Thymus (tissue), 11 donors: ENCODE measurements around the gene ARPC4. TPM values are rescaled to one million over a fixed set of nuclear protein-coding genes. Genes with fewer than 3 reads are reported as not detected.

Source experiments
- DNase-seq, 9 donors: peaks; one replicate each; pipeline ENCODE4 v3.0.0-alpha.2; 2013; ENCODE audit warnings: low spot score in 9 of 9, low read depth in 6 of 9, missing footprints in 1 of 9
- H3K27ac ChIP-seq, 2 donors: one replicate each; pipeline ENCODE4 v1.5.1; 2013; ENCODE audit warnings: control low read depth in 1 of 2, low read depth in 1 of 2, low read length in 1 of 2, mild to moderate bottlenecking in 1 of 2, moderate library complexity in 1 of 2
- H3K27me3 ChIP-seq, 2 donors: one replicate each; pipeline ENCODE4 v1.5.1; 2013; ENCODE audit warnings: low read length in 1 of 2; ENCODE audit not compliant: control insufficient read depth in 2 of 2, insufficient read depth in 1 of 2
- H3K36me3 ChIP-seq, 2 donors: one replicate each; pipeline ENCODE4 v1.5.1; 2013; ENCODE audit warnings: low read length in 1 of 2, mild to moderate bottlenecking in 1 of 2, moderate library complexity in 1 of 2; ENCODE audit not compliant: control insufficient read depth in 2 of 2, insufficient read depth in 2 of 2
- H3K4me1 ChIP-seq, 2 donors: one replicate each; pipeline ENCODE4 v1.5.1; 2013; ENCODE audit warnings: low read length in 2 of 2; ENCODE audit not compliant: control insufficient read depth in 2 of 2, insufficient read depth in 2 of 2
- H3K4me3 ChIP-seq, 2 donors: one replicate each; pipeline ENCODE4 v1.5.1; 2013; ENCODE audit warnings: low read length in 2 of 2, control low read depth in 1 of 2, mild to moderate bottlenecking in 1 of 2
- H3K9me3 ChIP-seq, 2 donors: one replicate each; pipeline ENCODE4 v1.5.1; 2013; ENCODE audit warnings: low read length in 1 of 2, mild to moderate bottlenecking in 1 of 2; ENCODE audit not compliant: control insufficient read depth in 2 of 2, insufficient read depth in 1 of 2
- WGBS: extraction: QIAGEN DNeasy Blood & Tissue Kit; methylation state at CpG from one replicate; pipeline ENCODE4 v1.1.7; 2013; 5-methylcytosine and 5-hydroxymethylcytosine counted together
- polyA plus RNA-seq: library from polyadenylated mRNA; stranded (reverse); fragments of 200-250 nt; gene quantifications from one replicate; pipeline ENCODE4 v1.2.3, GENCODE V29; 2013
- total RNA-seq: library from RNA; stranded (reverse); fragments of 120-200 nt; gene quantifications from one replicate; pipeline ENCODE4 v1.2.4, GENCODE V29; 2013
- donor health status: healthy.

Gene ARPC4
- total and polyA plus RNA-seq, 2 donors, result 106 to 187 TPM

- no peaks in the 10 kb centered on the region for H3K9me3 ChIP-seq
- no peaks in the 10 kb centered on the region for H3K4me1 ChIP-seq
- H3K36me3 ChIP-seq, result peaks cover 50 to 54% of the 10 kb centered on the region in 2 donors
- no peak for DNase-seq
- H3K27me3 ChIP-seq, result no peaks in the 10 kb centered on the region
- H3K27ac ChIP-seq, result no peak overlapping the region
- WGBS, result 97% methylated on average over 3 of the region's 3 CpGs
- H3K4me3 ChIP-seq, result no peak overlapping the region
Observed at GRCh38 chr3:9831253-9831652, 38.4 kb downstream of the ARPC4 start.

GRCh38 chr3:9833078-9833477 is 40.2 kb downstream of the ARPC4 start:
- 98% methylated on average over 9 of the region's 9 CpGs for WGBS
- H3K27me3 ChIP-seq, result no peaks in the 10 kb centered on the region
- no peak for DNase-seq
- peaks cover 0 to 4% of the 10 kb centered on the region in 2 donors for H3K4me1 ChIP-seq
- H3K4me3 ChIP-seq, result no peak overlapping the region
- H3K27ac ChIP-seq, result no peak overlapping the region
- no peaks in the 10 kb centered on the region for H3K9me3 ChIP-seq
- H3K36me3 ChIP-seq, result peaks cover 46 to 54% of the 10 kb centered on the region in 2 donors

DNA sequence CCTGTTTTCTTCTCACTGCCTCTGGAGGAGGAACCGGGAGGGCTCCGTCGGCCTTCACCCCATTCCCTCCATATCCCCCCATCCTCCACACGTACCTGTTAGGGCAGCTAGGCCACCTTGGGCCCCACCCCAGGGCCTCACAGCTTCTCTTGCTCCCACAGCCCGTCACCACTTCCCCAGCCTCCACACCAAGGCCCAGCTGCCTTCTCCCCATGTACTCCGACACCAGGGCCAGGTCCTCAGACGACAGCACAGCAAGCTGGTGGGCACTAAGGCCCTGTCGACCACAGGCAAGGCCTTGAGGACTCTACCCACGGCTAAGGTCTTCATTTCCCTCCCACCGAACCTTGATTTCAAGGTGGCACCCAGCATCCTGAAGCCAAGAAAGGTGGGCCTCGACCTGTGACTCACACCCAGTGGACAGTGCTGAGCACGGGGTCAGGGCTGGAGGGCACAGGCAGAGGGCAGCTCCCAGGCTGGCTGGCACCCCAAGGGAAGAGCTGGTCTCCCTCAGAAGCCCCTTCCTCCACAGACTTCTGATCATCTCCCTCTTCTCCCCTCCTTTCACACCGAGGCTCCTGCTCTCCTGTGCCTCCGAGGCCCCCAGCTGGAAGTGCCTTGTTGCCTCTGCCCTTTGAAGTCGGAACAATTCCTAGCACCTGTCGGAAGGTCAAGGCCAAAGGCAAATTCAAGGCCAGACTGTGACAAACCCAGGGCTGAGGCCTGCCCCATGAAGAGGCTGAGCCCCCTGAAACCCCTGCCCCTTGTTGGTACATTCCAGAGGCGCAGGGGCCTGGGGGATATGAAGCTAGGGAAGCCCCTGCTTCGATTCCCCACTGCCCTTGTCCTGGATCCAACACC is 41.9 kb downstream of the ARPC4 start:
- no peaks in the 10 kb centered on the region for H3K9me3 ChIP-seq
- 97% methylated on average over 18 of the region's 18 CpGs for WGBS
- peaks cover 45 to 53% of the 10 kb centered on the region in 2 donors for H3K36me3 ChIP-seq
- H3K4me3 ChIP-seq, result no peak overlapping the region
- H3K27me3 ChIP-seq, result no peaks in the 10 kb centered on the region
- no peak for DNase-seq
- peaks cover 0 to 12% of the 10 kb centered on the region in 2 donors for H3K4me1 ChIP-seq
- H3K27ac ChIP-seq, result no peak overlapping the region

DNA sequence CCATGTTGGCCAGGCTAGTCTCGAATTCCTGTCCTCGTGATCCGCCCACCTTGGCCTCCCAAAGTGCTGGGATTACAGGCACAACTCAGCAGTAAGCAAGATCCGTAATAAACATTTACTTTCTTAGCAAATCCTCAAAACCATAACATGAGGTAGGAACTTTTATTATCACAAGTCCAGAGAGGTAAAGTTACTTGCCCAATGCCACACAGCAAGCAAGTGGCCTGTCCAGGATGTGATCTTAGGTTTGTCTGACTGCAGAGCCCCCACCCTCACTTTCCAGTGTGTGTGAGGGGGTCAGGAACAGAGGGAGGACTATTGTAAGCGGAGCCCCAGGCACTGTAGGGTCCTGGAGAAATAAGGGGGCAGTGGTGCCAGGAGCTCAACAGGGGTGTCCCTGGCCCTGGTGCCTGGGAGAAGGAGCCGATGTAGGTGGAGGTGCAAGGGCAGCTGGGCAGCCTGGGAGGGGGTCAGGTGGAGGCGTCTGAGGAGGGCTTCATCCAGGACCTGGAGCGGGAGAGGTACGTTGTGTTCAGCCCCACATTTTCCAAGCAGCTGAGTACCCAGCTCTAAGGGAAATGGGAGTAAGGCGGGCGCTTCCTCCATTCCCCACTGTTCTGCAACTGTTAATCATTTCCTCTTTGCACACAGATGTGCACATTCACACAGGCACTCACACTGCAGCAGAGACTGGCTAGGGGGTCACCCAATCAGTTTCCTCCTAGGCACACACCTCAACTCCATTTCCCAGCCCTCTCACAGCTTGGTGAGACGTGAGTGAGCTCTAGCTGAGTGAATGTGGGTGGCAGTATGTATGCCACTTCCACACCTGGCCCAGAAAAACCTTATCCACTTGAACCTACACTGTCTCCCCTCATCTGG is 45.1 kb downstream of the ARPC4 start:
- Histone ChIP-seq H3K4me1 (peaks cover 3 to 17% of the 10 kb centered on the region in 2 donors), H3K27ac (no peak overlapping the region), H3K36me3 (peaks cover 50 to 63% of the 10 kb centered on the region in 2 donors), H3K4me3 (no peak overlapping the region), H3K27me3 (no peaks in the 10 kb centered on the region), H3K9me3 (no peaks in the 10 kb centered on the region)
- peak in 1 of 9 donors; percentile 42 for DNase-seq
- WGBS, result 80% methylated on average over 12 of the region's 12 CpGs

DNA sequence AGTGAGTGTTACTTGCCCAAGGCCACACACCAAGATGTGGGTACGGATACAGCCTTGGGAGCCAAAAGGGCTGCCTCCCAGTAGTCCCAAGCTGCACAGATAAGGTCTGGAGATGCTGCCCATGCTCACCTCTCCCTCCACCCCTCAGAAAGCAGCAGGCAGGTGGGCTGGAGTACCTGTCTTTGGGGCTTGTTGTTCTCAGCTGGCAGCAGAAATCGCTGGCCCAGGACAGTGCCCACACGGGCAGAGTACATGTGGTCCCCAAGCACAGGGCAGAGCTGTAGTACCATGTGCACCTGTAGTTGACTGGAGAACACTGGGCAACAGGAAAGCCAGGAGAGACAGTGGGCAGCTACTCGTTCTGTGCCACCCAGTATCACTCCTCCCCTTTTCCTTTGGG is 46.0 kb downstream of the ARPC4 start:
- H3K4me3 ChIP-seq, result no peak overlapping the region
- H3K27ac ChIP-seq, result no peak overlapping the region
- H3K36me3 ChIP-seq, result peaks cover 44 to 56% of the 10 kb centered on the region in 2 donors
- H3K27me3 ChIP-seq, result no peaks in the 10 kb centered on the region
- no peaks in the 10 kb centered on the region for H3K9me3 ChIP-seq
- 93% methylated on average over 4 of the region's 4 CpGs for WGBS
- peaks cover 5 to 20% of the 10 kb centered on the region in 2 donors for H3K4me1 ChIP-seq
- no peak for DNase-seq

DNA sequence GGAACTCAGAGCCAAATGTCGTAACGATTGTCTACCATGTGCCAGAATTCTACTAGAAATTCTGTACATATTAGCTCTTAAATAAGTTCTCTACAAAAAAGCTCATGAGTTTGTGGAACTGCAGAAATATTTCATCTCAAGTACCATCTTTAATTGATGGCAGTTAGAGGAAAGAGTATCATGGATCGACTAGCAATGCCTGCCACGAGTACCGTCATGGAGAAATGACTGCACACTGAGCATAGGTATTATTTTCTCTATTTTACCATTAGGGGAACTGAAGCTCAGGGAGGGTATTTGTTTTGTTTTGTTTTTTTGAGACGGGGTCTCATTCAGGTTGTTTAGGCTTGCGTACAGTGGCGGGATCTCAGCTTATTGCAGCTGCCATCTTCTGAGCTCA is 48.1 kb downstream of the ARPC4 start:
- Histone ChIP-seq H3K9me3 (no peaks in the 10 kb centered on the region), H3K36me3 (peaks cover 25 to 37% of the 10 kb centered on the region in 2 donors)
- no peak for DNase-seq

DNA sequence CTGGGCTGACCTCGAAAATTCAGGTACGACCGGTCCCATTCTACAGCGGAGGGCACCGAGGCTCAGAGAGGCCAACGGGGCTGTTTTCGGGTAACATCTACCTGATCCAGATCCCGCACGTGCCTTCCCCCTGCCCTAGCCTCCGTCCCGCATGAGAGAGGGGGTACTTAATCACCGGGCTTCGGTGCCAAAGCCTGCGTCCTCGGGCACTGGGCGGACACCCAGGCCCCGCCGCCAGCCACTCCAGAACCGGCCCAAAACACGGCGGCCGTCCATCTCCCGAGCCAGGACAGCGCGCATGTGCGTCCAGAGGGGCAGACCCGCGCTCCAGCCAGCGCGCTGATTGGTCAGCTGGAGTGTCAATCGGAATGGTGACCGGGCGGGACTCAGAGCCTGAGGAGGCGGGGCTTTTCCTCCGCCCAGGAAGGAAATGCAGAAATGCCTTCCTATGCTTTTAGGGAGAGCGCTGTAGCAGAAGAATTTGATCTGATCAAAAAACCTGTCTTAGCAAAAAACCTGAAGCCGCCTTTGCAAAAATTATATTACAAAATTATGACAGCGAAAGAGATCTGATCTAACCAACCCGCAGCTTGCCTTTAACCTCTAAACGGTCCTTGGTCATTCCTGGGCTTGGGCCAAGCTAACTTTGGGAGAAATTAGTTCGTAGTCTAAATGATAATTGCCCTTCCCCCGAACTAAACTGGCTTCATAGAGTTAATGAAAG is 51.0 kb downstream of the ARPC4 start, which contains the start of gene RPUSD3:
RPUSD3 (minus strand) TSS at position 294 of the 724 bp plus-strand sequence; CDS start at position 276, 18 bp downstream.
- peak; percentile 89 to 98 (median 93) for DNase-seq
- H3K27me3 ChIP-seq, result no peaks in the 10 kb centered on the region
- peaks cover 13 to 30% of the 10 kb centered on the region in 2 donors for H3K36me3 ChIP-seq
- WGBS, result under 1% methylated on average over 42 of the region's 42 CpGs
- H3K27ac ChIP-seq, result peak within 1 kb of the TSS; percentile 70 to 79
- peaks cover 0 to 8% of the 10 kb centered on the region in 2 donors for H3K9me3 ChIP-seq
- H3K4me1 ChIP-seq, result peaks cover 9 to 17% of the 10 kb centered on the region in 2 donors
- peak within 1 kb of the TSS; percentile 87 to 96 for H3K4me3 ChIP-seq

More for the DNA sequence above, 48.1 kb downstream of the ARPC4 start:
- Histone ChIP-seq H3K4me3 (no peak overlapping the region), H3K27me3 (no peaks in the 10 kb centered on the region), H3K27ac (no peak overlapping the region), H3K4me1 (peaks cover 9 to 27% of the 10 kb centered on the region in 2 donors)
- WGBS, result 86% methylated on average over 8 of the region's 8 CpGs

DNA sequence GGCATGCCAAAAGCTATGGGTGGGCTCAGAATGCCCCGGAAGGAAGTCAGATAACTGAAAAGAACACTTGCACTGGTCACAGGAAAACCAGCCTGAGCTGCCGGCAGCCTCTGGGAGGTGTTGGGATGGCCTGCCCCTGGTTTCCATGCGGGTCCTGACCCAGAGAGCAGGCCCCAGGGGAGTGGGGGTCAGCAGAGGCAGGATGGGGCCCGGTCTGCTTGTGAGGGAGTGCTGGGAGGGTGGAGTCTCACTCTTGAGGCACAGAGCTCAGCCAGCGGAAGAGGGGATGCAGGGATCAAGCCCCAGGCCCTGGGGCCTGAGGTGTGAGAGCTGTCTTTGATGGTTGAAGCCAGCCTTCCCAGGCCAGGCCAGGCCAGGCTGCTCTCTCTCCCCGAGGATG is 53.3 kb downstream of the ARPC4 start:
- Histone ChIP-seq H3K4me1 (peaks cover 9 to 17% of the 10 kb centered on the region in 2 donors), H3K27ac (no peak overlapping the region), H3K27me3 (no peaks in the 10 kb centered on the region), H3K36me3 (peaks cover 9 to 10% of the 10 kb centered on the region in 2 donors), H3K9me3 (peaks cover 0 to 8% of the 10 kb centered on the region in 2 donors), H3K4me3 (no peak overlapping the region)
- 79% methylated on average over 6 of the region's 6 CpGs for WGBS
- DNase-seq, result no peak
